Astrocyte (in vitro differentiated cells and primary cell): ENCODE results near the gene KLHL18. TPM values are rescaled to one million over a fixed set of nuclear protein-coding genes. Genes with fewer than 3 reads are reported as not detected.

Experiments
- DNase-seq: peaks from one replicate; pipeline ENCODE4 v3.0.0-alpha.2; 2010; ENCODE audit warnings: low read depth
- FAIRE-seq: peaks from 2 replicates; lab custom pipeline; 2011; peaks lifted over from hg19 to GRCh38; lab: Jason Lieb, UNC
- H2AFZ ChIP-seq: 2 replicates; pipeline ENCODE4 v1.6.0; 2012; ENCODE audit warnings: low read depth, low read length, inconsistent platforms
- H3K27ac ChIP-seq: 2 replicates; pipeline ENCODE4 v1.5.1; 2011; ENCODE audit warnings: low read depth, low read length, inconsistent platforms
- H3K27me3 ChIP-seq: 2 replicates; pipeline ENCODE4 v1.6.0; 2011; ENCODE audit warnings: low read length, inconsistent platforms; ENCODE audit not compliant: insufficient read depth
- H3K36me3 ChIP-seq: 2 replicates; pipeline ENCODE4 v1.5.1; 2011; ENCODE audit warnings: low read length, inconsistent platforms; ENCODE audit not compliant: insufficient read depth
- H3K4me1 ChIP-seq: 2 replicates; pipeline ENCODE4 v1.5.1; 2011; ENCODE audit warnings: low read length, inconsistent platforms; ENCODE audit not compliant: insufficient read depth
- H3K4me2 ChIP-seq: 2 replicates; pipeline ENCODE4 v1.6.0; 2012; ENCODE audit warnings: low read length, inconsistent platforms
- H3K4me3 ChIP-seq: 2 replicates; pipeline ENCODE4 v1.5.1; 2011; ENCODE audit warnings: low read depth, mild to moderate bottlenecking, low read length, inconsistent platforms; ENCODE audit not compliant: insufficient read depth
- H3K79me2 ChIP-seq: 2 replicates; pipeline ENCODE4 v1.6.0; 2012; ENCODE audit warnings: mild to moderate bottlenecking, low read length, inconsistent platforms; ENCODE audit not compliant: insufficient read depth
- H3K9ac ChIP-seq: 2 replicates; pipeline ENCODE4 v1.6.0; 2012; ENCODE audit warnings: mild to moderate bottlenecking, low read length, inconsistent platforms
- H3K9me3 ChIP-seq: 2 replicates; pipeline ENCODE4 v1.5.1; 2012; ENCODE audit warnings: low read depth, mild to moderate bottlenecking, low read length, inconsistent platforms; ENCODE audit not compliant: insufficient read depth
- H4K20me1 ChIP-seq: 2 replicates; pipeline ENCODE4 v1.6.0; 2012; ENCODE audit warnings: low read length, inconsistent platforms; ENCODE audit not compliant: insufficient read depth
- H3K27ac Mint-ChIP-seq: one replicate; pipeline ENCODE4 v1.8.0; 2021; ENCODE audit warnings: mild to moderate bottlenecking, mixed read lengths; ENCODE audit not compliant: unreplicated experiment
- H3K27me3 Mint-ChIP-seq: one replicate; pipeline ENCODE4 v1.8.0; 2021; ENCODE audit warnings: low read depth, mixed read lengths; ENCODE audit not compliant: unreplicated experiment
- H3K36me3 Mint-ChIP-seq: one replicate; pipeline ENCODE4 v1.8.0; 2021; ENCODE audit warnings: low read depth, mixed read lengths; ENCODE audit not compliant: unreplicated experiment
- H3K4me1 Mint-ChIP-seq: one replicate; pipeline ENCODE4 v1.8.0; 2021; ENCODE audit warnings: low read depth, mixed read lengths; ENCODE audit not compliant: unreplicated experiment
- H3K4me3 Mint-ChIP-seq: one replicate; pipeline ENCODE4 v1.8.0; 2021; ENCODE audit warnings: mild to moderate bottlenecking, moderate library complexity, mixed read lengths; ENCODE audit not compliant: unreplicated experiment
- H3K9me3 Mint-ChIP-seq: one replicate; pipeline ENCODE4 v1.8.0; 2021; ENCODE audit warnings: mild to moderate bottlenecking, mixed read lengths; ENCODE audit not compliant: unreplicated experiment
- EZH2 ChIP-seq: IDR thresholded peaks from 2 replicates; pipeline ENCODE4 v1.6.1; 2012; ENCODE audit warnings: mild to moderate bottlenecking, low read length, inconsistent platforms; ENCODE audit not compliant: insufficient read depth
- total RNA-seq: library from RNA; stranded (reverse); gene quantifications from 2 replicates; pipeline ENCODE4 v1.2.1, GENCODE V29; 2021
- TF ChIP-seq, protein P1 (sequence below): IDR thresholded peaks from 2 replicates; pipeline ENCODE4 v1.5.1; 2011; ENCODE audit warnings: low read depth, mild to moderate bottlenecking, inconsistent platforms, low read length, moderate library complexity; ENCODE audit not compliant: insufficient read depth

The KLHL18 gene
- total RNA-seq, 1 donor from 2014 or later: 53.2 TPM

DNA sequence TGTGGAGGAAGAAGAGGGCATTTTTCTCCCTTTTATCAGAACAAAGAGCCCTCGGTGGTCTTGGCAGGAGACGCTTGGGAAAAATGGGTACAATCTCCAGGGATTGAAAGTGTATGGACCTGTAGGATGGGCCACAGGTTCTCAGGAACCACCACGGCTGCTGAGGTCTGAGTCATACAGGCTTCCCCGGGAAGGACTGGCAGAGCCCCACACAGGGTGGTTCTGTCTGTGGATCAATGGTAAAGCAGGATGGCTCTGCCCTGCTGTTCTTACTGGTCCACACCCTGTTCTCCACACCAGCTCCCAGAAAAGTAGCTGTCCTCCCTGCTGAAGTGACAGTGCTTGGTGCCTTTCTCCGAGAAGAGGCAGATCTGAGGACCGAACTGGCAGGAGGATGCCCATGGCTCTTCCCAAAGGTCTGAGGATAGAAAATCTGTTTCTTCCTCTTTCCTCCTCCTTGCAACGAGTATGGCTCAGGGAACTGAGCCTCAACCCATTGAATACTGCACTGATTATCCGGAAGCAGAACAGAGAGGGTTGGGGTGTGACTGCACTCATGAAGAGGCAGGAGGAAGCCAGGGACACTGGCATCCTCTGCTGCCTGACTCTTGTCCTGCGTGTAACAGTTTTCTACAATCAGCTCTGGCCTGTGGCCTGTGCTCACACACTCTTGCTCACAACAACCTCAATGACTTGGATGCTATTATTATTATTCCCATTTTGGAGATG, 39.2 kb upstream of the KLHL18 start:
- no peaks in the 10 kb centered on the region for H3K4me1 Mint-ChIP-seq
- Histone ChIP-seq H3K79me2 (no peaks in the 10 kb centered on the region), H3K27ac (no peak overlapping the region), H3K4me2 (no peak overlapping the region), H4K20me1 (no peaks in the 10 kb centered on the region), H3K4me3 (no peak overlapping the region), H3K9ac (no peak overlapping the region), H3K36me3 (no peaks in the 10 kb centered on the region), H3K4me1 (no peaks in the 10 kb centered on the region), H3K9me3 (no peaks in the 10 kb centered on the region), H3K27me3 (no peaks in the 10 kb centered on the region), H2AFZ (no peak overlapping the region)
- H3K4me3 Mint-ChIP-seq: no peak overlapping the region
- peaks cover 10% of the 10 kb centered on the region for H3K27me3 Mint-ChIP-seq
- DNase-seq (no peak), FAIRE-seq (no peak)
- TF ChIP-seq, protein P1, sequence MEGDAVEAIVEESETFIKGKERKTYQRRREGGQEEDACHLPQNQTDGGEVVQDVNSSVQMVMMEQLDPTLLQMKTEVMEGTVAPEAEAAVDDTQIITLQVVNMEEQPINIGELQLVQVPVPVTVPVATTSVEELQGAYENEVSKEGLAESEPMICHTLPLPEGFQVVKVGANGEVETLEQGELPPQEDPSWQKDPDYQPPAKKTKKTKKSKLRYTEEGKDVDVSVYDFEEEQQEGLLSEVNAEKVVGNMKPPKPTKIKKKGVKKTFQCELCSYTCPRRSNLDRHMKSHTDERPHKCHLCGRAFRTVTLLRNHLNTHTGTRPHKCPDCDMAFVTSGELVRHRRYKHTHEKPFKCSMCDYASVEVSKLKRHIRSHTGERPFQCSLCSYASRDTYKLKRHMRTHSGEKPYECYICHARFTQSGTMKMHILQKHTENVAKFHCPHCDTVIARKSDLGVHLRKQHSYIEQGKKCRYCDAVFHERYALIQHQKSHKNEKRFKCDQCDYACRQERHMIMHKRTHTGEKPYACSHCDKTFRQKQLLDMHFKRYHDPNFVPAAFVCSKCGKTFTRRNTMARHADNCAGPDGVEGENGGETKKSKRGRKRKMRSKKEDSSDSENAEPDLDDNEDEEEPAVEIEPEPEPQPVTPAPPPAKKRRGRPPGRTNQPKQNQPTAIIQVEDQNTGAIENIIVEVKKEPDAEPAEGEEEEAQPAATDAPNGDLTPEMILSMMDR: no peak
- TF ChIP-seq EZH2: no peak
- peaks cover 17% of the 10 kb centered on the region for H3K36me3 Mint-ChIP-seq
- H3K27ac Mint-ChIP-seq: no peak overlapping the region
- peaks cover 1% of the 10 kb centered on the region for H3K9me3 Mint-ChIP-seq

DNA sequence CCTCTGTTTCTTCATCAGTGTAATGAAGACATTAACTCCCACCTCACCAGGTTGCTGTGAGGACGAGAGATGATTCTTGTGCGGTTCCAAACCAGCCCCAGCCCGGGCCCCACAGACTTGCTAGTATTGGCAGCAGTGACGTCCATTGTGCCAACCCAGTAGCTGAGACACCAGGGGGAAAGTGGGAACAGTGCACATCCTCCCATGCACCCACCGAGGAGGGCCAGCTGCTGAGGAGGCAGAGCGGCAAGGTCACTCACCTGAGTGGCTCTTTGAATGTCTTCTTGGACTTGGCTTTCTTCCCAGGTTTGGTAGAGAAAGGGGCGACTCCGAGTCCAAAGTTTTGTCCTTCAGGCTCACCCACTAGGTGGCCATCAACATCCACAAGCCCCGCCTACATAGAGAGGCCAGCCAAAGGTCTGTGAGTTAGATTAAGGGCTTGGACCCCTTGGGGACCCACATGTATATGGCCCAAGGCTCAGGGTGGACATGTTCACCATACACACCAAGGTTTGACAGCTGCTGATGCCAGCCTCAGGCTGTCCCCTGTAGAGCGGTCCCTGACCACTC, 38.1 kb upstream of the KLHL18 start:
- Mint-ChIP-seq H3K36me3 (peaks cover 15% of the 10 kb centered on the region), H3K27me3 (peaks cover 10% of the 10 kb centered on the region), H3K4me1 (no peaks in the 10 kb centered on the region)

More for the DNA sequence above, 38.1 kb upstream of the KLHL18 start:
- Histone ChIP-seq H3K9me3 (no peaks in the 10 kb centered on the region), H3K4me1 (no peaks in the 10 kb centered on the region), H2AFZ (no peak overlapping the region), H3K27ac (no peak overlapping the region), H3K4me2 (no peak overlapping the region), H3K36me3 (no peaks in the 10 kb centered on the region), H3K4me3 (no peak overlapping the region), H3K27me3 (no peaks in the 10 kb centered on the region), H3K9ac (no peak overlapping the region), H4K20me1 (no peaks in the 10 kb centered on the region), H3K79me2 (no peaks in the 10 kb centered on the region)
- Mint-ChIP-seq H3K9me3 (peaks cover 1% of the 10 kb centered on the region), H3K27ac (no peak overlapping the region), H3K4me3 (no peak overlapping the region)
- TF ChIP-seq, protein P1: no peak
- TF ChIP-seq EZH2: no peak
- no peak for FAIRE-seq
- no peak for DNase-seq
